H9 (cell line): ENCODE measurements around the gene CAMTA1. TPM values are rescaled to one million over a fixed set of nuclear protein-coding genes. Genes with fewer than 3 reads are reported as not detected.

Source experiments
- DNase-seq: peaks from one replicate; pipeline ENCODE4 v3.0.0-alpha.2; 2017
- H2AFZ ChIP-seq: one replicate; pipeline ENCODE4 v1.6.1; 2013; ENCODE audit warnings: mild to moderate bottlenecking, low read length, control low read depth, moderate library complexity
- H2AK5ac ChIP-seq: 2 replicates; pipeline ENCODE4 v1.6.1; 2013; ENCODE audit warnings: low read length, control low read depth, mixed read lengths; ENCODE audit not compliant: insufficient read length
- H2BK120ac ChIP-seq: one replicate; pipeline ENCODE4 v1.6.1; 2013; ENCODE audit warnings: low read depth, mild to moderate bottlenecking, low read length, control low read depth, inconsistent platforms; ENCODE audit not compliant: poor library complexity, severe bottlenecking
- H2BK12ac ChIP-seq: 2 replicates; pipeline ENCODE4 v1.6.1; 2013; ENCODE audit warnings: low read length, control low read depth, mixed read lengths, low read depth; ENCODE audit not compliant: insufficient read length
- H2BK15ac ChIP-seq: 2 replicates; pipeline ENCODE4 v1.6.1; 2013; ENCODE audit warnings: low read depth, low read length, control low read depth
- H2BK20ac ChIP-seq: one replicate; pipeline ENCODE4 v1.6.1; 2013; ENCODE audit warnings: low read depth, mild to moderate bottlenecking, low read length, control low read depth, inconsistent platforms; ENCODE audit not compliant: poor library complexity, severe bottlenecking
- H2BK5ac ChIP-seq: 2 replicates; pipeline ENCODE4 v1.6.1; 2013; ENCODE audit warnings: low read length, control low read depth, mixed read lengths; ENCODE audit not compliant: insufficient read length
- H3K14ac ChIP-seq: 2 replicates; pipeline ENCODE4 v1.6.1; 2013; ENCODE audit warnings: low read length, control low read depth; ENCODE audit not compliant: insufficient read depth
- H3K18ac ChIP-seq: 2 replicates; pipeline ENCODE4 v1.6.1; 2013; ENCODE audit warnings: low read depth, mild to moderate bottlenecking, mixed read lengths, low read length, control low read depth; ENCODE audit not compliant: insufficient read length
- H3K23ac ChIP-seq: 2 replicates; pipeline ENCODE4 v1.6.1; 2013; ENCODE audit warnings: low read length, control low read depth, mixed read lengths, low read depth; ENCODE audit not compliant: insufficient read length
- H3K23me2 ChIP-seq: 2 replicates; pipeline ENCODE4 v1.6.1; 2013; ENCODE audit warnings: low read depth, mild to moderate bottlenecking, mixed read lengths, low read length, control low read depth; ENCODE audit not compliant: insufficient read length, poor library complexity, severe bottlenecking
- H3K27ac ChIP-seq: 2 replicates; pipeline ENCODE4 v1.5.1; 2013; ENCODE audit warnings: low read length, control low read depth, mixed read lengths, low read depth; ENCODE audit not compliant: insufficient read length
- H3K27me3 ChIP-seq: 2 replicates; pipeline ENCODE4 v1.6.1; 2013; ENCODE audit warnings: low read length, control low read depth, inconsistent platforms; ENCODE audit not compliant: insufficient read depth
- H3K4ac ChIP-seq: 2 replicates; pipeline ENCODE4 v1.6.1; 2013; ENCODE audit warnings: low read depth, mild to moderate bottlenecking, control low read depth, inconsistent platforms, low read length, moderate library complexity
- H3K4me1 ChIP-seq: 2 replicates; pipeline ENCODE4 v1.6.1; 2013; ENCODE audit warnings: low read length, control low read depth, inconsistent platforms; ENCODE audit not compliant: insufficient read depth
- H3K4me2 ChIP-seq: 2 replicates; pipeline ENCODE4 v1.6.1; 2013; ENCODE audit warnings: low read length, control low read depth, mixed read lengths; ENCODE audit not compliant: insufficient read length, insufficient read depth
- H3K56ac ChIP-seq: 2 replicates; pipeline ENCODE4 v1.6.1; 2013; ENCODE audit warnings: low read depth, mild to moderate bottlenecking, mixed read lengths, low read length, control low read depth; ENCODE audit not compliant: insufficient read length
- H3K79me1 ChIP-seq: 2 replicates; pipeline ENCODE4 v1.6.1; 2013; ENCODE audit warnings: low read depth, mild to moderate bottlenecking, moderate library complexity, low read length, control low read depth, inconsistent platforms; ENCODE audit not compliant: insufficient read depth, poor library complexity, severe bottlenecking
- H3K79me2 ChIP-seq: 2 replicates; pipeline ENCODE4 v1.6.1; 2013; ENCODE audit warnings: low read length, control low read depth, inconsistent platforms; ENCODE audit not compliant: insufficient read depth
- H3K9ac ChIP-seq: 2 replicates; pipeline ENCODE4 v1.6.1; 2013; ENCODE audit warnings: low read length, control low read depth, mixed read lengths; ENCODE audit not compliant: insufficient read length; ENCODE audit errors: extremely low read depth
- H3K9me3 ChIP-seq: one replicate; pipeline ENCODE4 v1.6.1; 2013; ENCODE audit warnings: low read depth, low read length, inconsistent platforms; ENCODE audit not compliant: control insufficient read depth
- H3T11ph ChIP-seq: one replicate; pipeline ENCODE4 v1.6.1; 2013; ENCODE audit warnings: mild to moderate bottlenecking, low read length, control low read depth, inconsistent platforms
- H4K20me1 ChIP-seq: one replicate; pipeline ENCODE4 v1.6.1; 2013; ENCODE audit not compliant: control insufficient read depth, insufficient read length, insufficient read depth
- H4K5ac ChIP-seq: 2 replicates; pipeline ENCODE4 v1.6.1; 2013; ENCODE audit warnings: low read depth, mild to moderate bottlenecking, mixed read lengths, low read length, control low read depth; ENCODE audit not compliant: insufficient read length
- H4K8ac ChIP-seq: replicated peaks from 2 replicates; pipeline ENCODE4 v1.6.1; 2013; ENCODE audit warnings: low read length, control low read depth, mixed read lengths, low read depth; ENCODE audit not compliant: insufficient read length
- H4K91ac ChIP-seq: 2 replicates; pipeline ENCODE4 v1.6.1; 2013; ENCODE audit warnings: low read depth, mild to moderate bottlenecking, moderate library complexity, mixed read lengths, low read length, control low read depth; ENCODE audit not compliant: insufficient read length
- H3K27ac Mint-ChIP-seq, 3 experiments: 2 replicates in 2 of 3; 3 replicates in 1 of 3; pipeline ENCODE4 v1.8.0; 2020 to 2021; ENCODE audit warnings: mixed read lengths in 3 of 3, mild to moderate bottlenecking in 1 of 3, moderate library complexity in 1 of 3
- H3K27me3 Mint-ChIP-seq: 2 replicates; pipeline ENCODE4 v1.8.0; 2021; ENCODE audit warnings: low read depth, mild to moderate bottlenecking, moderate library complexity, mixed read lengths
- H3K36me3 Mint-ChIP-seq, 3 experiments: 2 replicates in 2 of 3; 3 replicates in 1 of 3; pipeline ENCODE4 v1.8.0; 2020 to 2021; ENCODE audit warnings: low read depth in 3 of 3, mixed read lengths in 3 of 3; ENCODE audit not compliant: insufficient read depth in 1 of 3
- H3K4me1 Mint-ChIP-seq, 2 experiments: 2 replicates each; pipeline ENCODE4 v1.8.0; 2020; ENCODE audit warnings: mixed read lengths in 2 of 2
- H3K4me3 Mint-ChIP-seq, 2 experiments: 2 replicates in 1 of 2; 3 replicates in 1 of 2; pipeline ENCODE4 v1.8.0; 2020 to 2021; ENCODE audit warnings: mild to moderate bottlenecking in 2 of 2, mixed read lengths in 2 of 2, moderate library complexity in 1 of 2
- H3K9me3 Mint-ChIP-seq, 2 experiments: 2 replicates in 1 of 2; 3 replicates in 1 of 2; pipeline ENCODE4 v1.8.0; 2020; ENCODE audit warnings: mild to moderate bottlenecking in 2 of 2, mixed read lengths in 2 of 2, moderate library complexity in 1 of 2
- WGBS: extraction: QIAGEN DNeasy Blood & Tissue Kit; methylation state at CpG from one replicate; pipeline ENCODE4 v1.1.7; 2013; ENCODE audit warnings: missing lambda C conversion rate, low lambda C conversion rate, mixed read lengths; ENCODE audit not compliant: insufficient read length; ENCODE audit errors: extremely low coverage; 5-methylcytosine and 5-hydroxymethylcytosine counted together
- total RNA-seq: library from RNA; stranded (reverse); gene quantifications from 2 replicates; pipeline ENCODE4 v1.2.1, GENCODE V29; 2021
- TF ChIP-seq, protein P1 (sequence below): fragments of 200-600 bp; sonication (generic); conservative IDR thresholded peaks from 3 replicates; pipeline ENCODE4 v1.8.0; 2021; ENCODE audit warnings: antibody characterized with exemption, mild to moderate bottlenecking

Gene CAMTA1
- total RNA-seq, 1 experiment from 2014 or later, result 115 TPM

DNA sequence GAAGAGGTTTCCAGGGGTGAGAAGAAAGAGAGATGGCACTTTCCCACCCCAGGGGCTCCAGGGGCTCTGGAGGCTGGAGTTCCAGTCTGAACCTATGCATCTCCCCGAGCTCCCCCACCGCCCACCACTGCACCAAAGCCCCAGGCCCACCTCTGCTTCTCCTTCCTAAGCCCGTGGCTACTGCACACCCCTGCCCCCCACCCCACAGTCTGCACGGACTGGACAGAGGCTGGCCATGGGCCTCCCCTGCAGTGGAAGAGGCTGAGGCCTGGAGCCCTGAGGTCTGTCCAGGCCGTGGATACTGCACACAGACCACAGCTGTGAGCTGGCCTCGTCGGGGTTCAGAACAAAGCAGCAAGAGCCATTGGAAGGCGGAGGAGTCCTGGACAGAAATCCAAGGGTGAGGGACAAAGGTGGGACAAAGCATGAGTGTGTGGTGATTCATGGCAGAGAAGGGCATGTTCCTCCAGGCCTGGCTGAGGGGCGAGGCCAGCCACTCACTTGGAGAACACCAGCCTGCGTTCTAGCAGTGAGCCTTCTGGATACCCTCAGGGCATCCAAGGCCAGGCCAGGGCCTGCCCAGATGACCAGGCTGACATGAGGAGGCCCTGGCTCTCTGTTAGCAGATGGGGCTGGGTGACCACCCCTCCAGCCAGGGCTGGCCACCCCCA lies 741.1 kb downstream of the CAMTA1 start:
- TF ChIP-seq, protein P1, sequence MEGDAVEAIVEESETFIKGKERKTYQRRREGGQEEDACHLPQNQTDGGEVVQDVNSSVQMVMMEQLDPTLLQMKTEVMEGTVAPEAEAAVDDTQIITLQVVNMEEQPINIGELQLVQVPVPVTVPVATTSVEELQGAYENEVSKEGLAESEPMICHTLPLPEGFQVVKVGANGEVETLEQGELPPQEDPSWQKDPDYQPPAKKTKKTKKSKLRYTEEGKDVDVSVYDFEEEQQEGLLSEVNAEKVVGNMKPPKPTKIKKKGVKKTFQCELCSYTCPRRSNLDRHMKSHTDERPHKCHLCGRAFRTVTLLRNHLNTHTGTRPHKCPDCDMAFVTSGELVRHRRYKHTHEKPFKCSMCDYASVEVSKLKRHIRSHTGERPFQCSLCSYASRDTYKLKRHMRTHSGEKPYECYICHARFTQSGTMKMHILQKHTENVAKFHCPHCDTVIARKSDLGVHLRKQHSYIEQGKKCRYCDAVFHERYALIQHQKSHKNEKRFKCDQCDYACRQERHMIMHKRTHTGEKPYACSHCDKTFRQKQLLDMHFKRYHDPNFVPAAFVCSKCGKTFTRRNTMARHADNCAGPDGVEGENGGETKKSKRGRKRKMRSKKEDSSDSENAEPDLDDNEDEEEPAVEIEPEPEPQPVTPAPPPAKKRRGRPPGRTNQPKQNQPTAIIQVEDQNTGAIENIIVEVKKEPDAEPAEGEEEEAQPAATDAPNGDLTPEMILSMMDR, result no peak
- no peak overlapping the region for H3K4me2 ChIP-seq
- H3K27ac ChIP-seq, result no peak overlapping the region

More for the DNA sequence above, 741.1 kb downstream of the CAMTA1 start:
- Histone ChIP-seq H3T11ph (no peak overlapping the region), H4K8ac (no peak overlapping the region), H3K4me1 (no peaks in the 10 kb centered on the region), H3K9me3 (no peaks in the 10 kb centered on the region), H3K23ac (no peak overlapping the region), H3K23me2 (no peaks in the 10 kb centered on the region), H2BK20ac (no peak overlapping the region), H2BK120ac (no peak overlapping the region), H2AK5ac (no peak overlapping the region), H3K18ac (no peak overlapping the region), H3K4ac (no peak overlapping the region), H3K79me1 (no peaks in the 10 kb centered on the region), H3K79me2 (no peaks in the 10 kb centered on the region), H3K27me3 (no peaks in the 10 kb centered on the region), H4K5ac (no peak overlapping the region), H2BK5ac (no peak overlapping the region), H2BK15ac (no peak overlapping the region), H3K56ac (no peak overlapping the region), H3K14ac (no peak overlapping the region), H2AFZ (no peak overlapping the region), H4K91ac (no peak overlapping the region), H3K9ac (no peak overlapping the region), H2BK12ac (no peak overlapping the region), H4K20me1 (no peaks in the 10 kb centered on the region)
- Mint-ChIP-seq H3K36me3 (no peaks in the 10 kb centered on the region), H3K9me3 (no peaks in the 10 kb centered on the region; a peak in 1 of 5 replicates), H3K4me1 (peaks cover 12 to 13% of the 10 kb centered on the region in 2 experiments), H3K27ac (no peak overlapping the region), H3K4me3 (no peak overlapping the region), H3K27me3 (no peaks in the 10 kb centered on the region; the same call in 1 of the 2 replicates)
- WGBS, result no CpG with 5 or more reads among the region's 10 CpGs
- DNase-seq, result no peak
